HFFc6 (cell line): ENCODE data around the gene PTPN22. TPM values are rescaled to one million over a fixed set of nuclear protein-coding genes. Genes with fewer than 3 reads are reported as not detected.

Experiments
- DNase-seq: peaks from one replicate; pipeline ENCODE4 v3.0.0-alpha.2; 2018
- H3K27ac Mint-ChIP-seq: 2 replicates; pipeline ENCODE4 v1.8.0; 2020; ENCODE audit warnings: mild to moderate bottlenecking, mixed read lengths
- H3K27me3 Mint-ChIP-seq: 2 replicates; pipeline ENCODE4 v1.8.0; 2021; ENCODE audit warnings: mild to moderate bottlenecking, moderate library complexity, mixed read lengths; ENCODE audit not compliant: insufficient read depth
- H3K36me3 Mint-ChIP-seq: 2 replicates; pipeline ENCODE4 v1.8.0; 2021; ENCODE audit warnings: low read depth, mixed read lengths
- H3K4me1 Mint-ChIP-seq: 2 replicates; pipeline ENCODE4 v1.8.0; 2020; ENCODE audit warnings: low read depth, mixed read lengths
- H3K4me3 Mint-ChIP-seq: 2 replicates; pipeline ENCODE4 v1.8.0; 2020; ENCODE audit warnings: mild to moderate bottlenecking, moderate library complexity, mixed read lengths
- H3K9me3 Mint-ChIP-seq: 2 replicates; pipeline ENCODE4 v1.8.0; 2020; ENCODE audit warnings: mild to moderate bottlenecking, mixed read lengths
- CTCF ChIP-seq: fragments of 200-600 bp; sonication (generic); IDR thresholded peaks from 2 replicates; pipeline ENCODE4 v1.5.0; 2021; ENCODE audit warnings: antibody characterized with exemption, mild to moderate bottlenecking
- total RNA-seq, 6 experiments: library from RNA; stranded (reverse); fragmentation: NEBNext Ultra II Directional; extraction: Animal tissue kit (Norgen Biotek cat#: 25700); gene quantifications; 2 replicates in 1 of 6; 3 replicates in 5 of 6; pipeline ENCODE4 v1.2.3, GENCODE V29; 2021

PTPN22 gene
- total RNA-seq, 6 experiments from 2014 or later = 0.71 to 1.3 (median 1.0) TPM

- peak; percentile 47 for DNase-seq
- Mint-ChIP-seq H3K9me3 (no peaks in the 10 kb centered on the region), H3K4me1 (peaks cover 26% of the 10 kb centered on the region), H3K27me3 (no peaks in the 10 kb centered on the region; the same call in 1 of the 2 replicates), H3K27ac (peak overlapping the region; percentile 75), H3K4me3 (peak overlapping the region; percentile 51), H3K36me3 (no peaks in the 10 kb centered on the region)
- TF ChIP-seq CTCF = no peak
Observed at GRCh38 chr1:113830039-113830438, 41.5 kb downstream of the PTPN22 start.

GRCh38 chr1:113821916-113822315, 49.6 kb downstream of the PTPN22 start:
- no peak for DNase-seq
- Mint-ChIP-seq H3K27me3 (no peaks in the 10 kb centered on the region; the same call in 1 of the 2 replicates), H3K27ac (no peak overlapping the region), H3K9me3 (no peaks in the 10 kb centered on the region), H3K4me3 (no peak overlapping the region), H3K36me3 (no peaks in the 10 kb centered on the region), H3K4me1 (no peaks in the 10 kb centered on the region)
- no peak for TF ChIP-seq CTCF

- Mint-ChIP-seq H3K27me3 (no peaks in the 10 kb centered on the region), H3K27ac (no peak overlapping the region), H3K36me3 (no peaks in the 10 kb centered on the region), H3K4me3 (no peak overlapping the region), H3K4me1 (no peaks in the 10 kb centered on the region), H3K9me3 (no peaks in the 10 kb centered on the region)
- DNase-seq = no peak
- TF ChIP-seq CTCF = no peak
Observed at GRCh38 chr1:113818578-113818977, 52.9 kb downstream of the PTPN22 start.

DNA sequence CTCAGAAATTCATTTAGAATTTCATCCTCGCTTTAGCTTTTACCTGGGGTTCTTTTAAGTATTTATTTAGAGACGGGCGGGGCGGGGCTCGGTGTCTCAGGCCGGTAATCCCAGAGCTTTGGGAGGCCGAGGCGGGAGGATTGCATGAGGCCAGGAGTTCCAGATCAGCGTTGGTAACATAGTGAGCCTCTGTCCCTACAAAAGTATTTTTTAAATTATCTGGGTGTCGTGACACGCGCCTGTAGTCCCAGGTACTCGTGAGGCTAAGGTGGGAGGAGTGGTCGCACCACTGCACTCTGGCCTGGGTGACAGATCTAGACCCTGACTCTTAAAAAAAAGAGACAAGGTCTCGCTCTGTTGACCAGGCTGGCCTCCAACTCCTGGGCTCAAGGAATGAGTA, 58.3 kb downstream of the PTPN22 start:
- peaks cover 4% of the 10 kb centered on the region; the same call in 1 of the 2 replicates for H3K36me3 Mint-ChIP-seq
- H3K9me3 Mint-ChIP-seq = no peaks in the 10 kb centered on the region
- no peak for TF ChIP-seq CTCF
- H3K4me3 Mint-ChIP-seq = peak overlapping the region; percentile 94
- DNase-seq = no peak
- H3K4me1 Mint-ChIP-seq = peaks cover 24% of the 10 kb centered on the region
- peak overlapping the region; percentile 90 for H3K27ac Mint-ChIP-seq
- H3K27me3 Mint-ChIP-seq = no peaks in the 10 kb centered on the region

DNA sequence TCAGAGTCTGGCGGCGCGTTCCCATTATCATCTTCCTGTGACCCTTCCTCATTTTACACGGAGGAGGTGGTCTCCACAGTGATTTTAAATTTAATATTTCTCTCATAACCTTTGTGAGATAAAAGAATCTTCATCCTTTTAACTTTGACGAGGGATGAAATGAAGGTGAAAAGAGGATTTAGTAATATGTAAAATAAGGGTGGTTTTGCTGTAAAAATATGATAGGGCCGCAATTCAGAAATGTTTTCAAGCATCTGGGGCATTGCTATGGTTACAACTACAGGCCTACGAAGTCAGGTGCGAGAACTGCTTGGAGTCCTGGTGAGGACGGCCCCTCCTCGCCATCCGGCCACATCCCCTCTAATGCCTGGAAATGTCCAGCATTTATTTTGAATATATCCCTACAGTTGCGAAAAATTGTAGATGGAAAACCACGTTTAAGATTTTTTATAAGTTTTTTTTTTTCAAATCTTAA, 58.8 kb downstream of the PTPN22 start:
- no peak for TF ChIP-seq CTCF
- Mint-ChIP-seq H3K4me3 (peak overlapping the region; percentile 94), H3K36me3 (peaks cover 4% of the 10 kb centered on the region; the same call in 1 of the 2 replicates), H3K27me3 (no peaks in the 10 kb centered on the region), H3K27ac (peak overlapping the region; percentile 90), H3K9me3 (no peaks in the 10 kb centered on the region), H3K4me1 (peaks cover 25% of the 10 kb centered on the region)
- DNase-seq = no peak
